Smooth muscle cell (in vitro differentiated cells): ENCODE data around the gene VIPR2. TPM values are rescaled to one million over a fixed set of nuclear protein-coding genes. Genes with fewer than 3 reads are reported as not detected.
"Not testable (repeated sequence)": the region's sequence is repeated elsewhere in the genome, so short reads cannot be mapped to it uniquely, and the experiment has no call there.

Experiments used
- DNase-seq: peaks from one replicate; lab custom pipeline; 2025; ENCODE audit not compliant: unreplicated experiment; lab: John Stamatoyannopoulos, UW
- H2AFZ ChIP-seq: fragments of 200-600 bp; sonication (generic); 2 replicates; pipeline ENCODE4 v1.6.0; 2016; ENCODE audit warnings: antibody characterized with exemption, low read depth, mild to moderate bottlenecking
- H3F3A ChIP-seq: fragments of 200-600 bp; sonication (generic); 2 replicates; pipeline ENCODE4 v1.6.0; 2017; ENCODE audit warnings: antibody characterized with exemption, low read depth
- H3K27ac ChIP-seq: fragments of 200-600 bp; sonication (generic); 2 replicates; pipeline ENCODE4 v1.5.1; 2016; ENCODE audit warnings: low read depth, mild to moderate bottlenecking
- H3K27me3 ChIP-seq: fragments of 200-600 bp; sonication (generic); 2 replicates; pipeline ENCODE4 v1.6.1; 2016; ENCODE audit warnings: low read depth, mild to moderate bottlenecking
- H3K36me3 ChIP-seq: fragments of 200-600 bp; sonication (generic); 2 replicates; pipeline ENCODE4 v1.5.1; 2016; ENCODE audit warnings: low read depth
- H3K4me1 ChIP-seq: fragments of 200-600 bp; sonication (generic); 2 replicates; pipeline ENCODE4 v1.5.1; 2016; ENCODE audit warnings: low read depth
- H3K4me2 ChIP-seq: fragments of 200-600 bp; sonication (generic); 2 replicates; pipeline ENCODE4 v1.6.0; 2016; ENCODE audit warnings: mild to moderate bottlenecking
- H3K4me3 ChIP-seq: fragments of 200-600 bp; sonication (generic); 2 replicates; pipeline ENCODE4 v1.5.1; 2016; ENCODE audit warnings: mild to moderate bottlenecking
- H3K79me2 ChIP-seq: fragments of 200-600 bp; sonication (generic); 2 replicates; pipeline ENCODE4 v1.6.0; 2016; ENCODE audit warnings: low read depth, mild to moderate bottlenecking
- H3K9ac ChIP-seq: fragments of 200-600 bp; sonication (generic); 2 replicates; pipeline ENCODE4 v1.6.0; 2016; ENCODE audit warnings: low read depth
- H3K9me3 ChIP-seq: fragments of 200-600 bp; sonication (generic); replicated peaks from 2 replicates; pipeline ENCODE4 v1.5.1; 2016; ENCODE audit warnings: low read depth
- H4K20me1 ChIP-seq: fragments of 200-600 bp; sonication (generic); 2 replicates; pipeline ENCODE4 v1.6.0; 2016; ENCODE audit warnings: low read depth
- CTCF ChIP-seq: fragments of 200-600 bp; sonication (generic); IDR thresholded peaks from 2 replicates; pipeline ENCODE4 v1.5.1; 2017; ENCODE audit warnings: borderline replicate concordance, mild to moderate bottlenecking, antibody characterized with exemption; ENCODE audit not compliant: insufficient read depth, poor library complexity, severe bottlenecking
- WGBS: methylation state at CpG from one replicate; pipeline ENCODE4 v1.1.7; 2016; ENCODE audit warnings: low lambda C conversion rate; 5-methylcytosine and 5-hydroxymethylcytosine counted together
- polyA plus RNA-seq: library from polyadenylated mRNA; unstranded; fragments of >200 nt; fragmentation: Nextera tagmentation; extraction: Ambion mirVana; gene quantifications from 2 replicates; pipeline ENCODE4 v1.2.1, GENCODE V29; 2016
- total RNA-seq: library from RNA; depleted of rRNA; stranded (reverse); fragments of >200 nt; gene quantifications from 2 replicates; pipeline ENCODE4 v1.2.3, GENCODE V29; 2014

The VIPR2 gene
- total and polyA plus RNA-seq, 2 experiments from 2014 or later = not detected

GRCh38 chr7:159007364-159007995 is 137.2 kb downstream of the VIPR2 start:
- Histone ChIP-seq H3K36me3 (no peaks in the 10 kb centered on the region), H3F3A (no peaks in the 10 kb centered on the region), H3K79me2 (no peaks in the 10 kb centered on the region), H3K4me1 (peaks cover 5% of the 10 kb centered on the region), H3K9ac (no peak overlapping the region), H3K4me3 (no peak overlapping the region), H3K27me3 (no peaks in the 10 kb centered on the region), H2AFZ (no peak overlapping the region), H3K27ac (no peak overlapping the region), H4K20me1 (no peaks in the 10 kb centered on the region), H3K9me3 (no peaks in the 10 kb centered on the region), H3K4me2 (no peak overlapping the region)
- WGBS = 90% methylated on average over 16 of the region's 19 CpGs
- no peak for DNase-seq
- TF ChIP-seq CTCF = no peak

GRCh38 chr7:159006610-159007130 is 138.0 kb downstream of the VIPR2 start:
- no peaks in the 10 kb centered on the region for H3K79me2 ChIP-seq
- H3K4me1 ChIP-seq = peaks cover 4% of the 10 kb centered on the region
- H3K9me3 ChIP-seq = no peaks in the 10 kb centered on the region
- no peak for TF ChIP-seq CTCF
- H3K36me3 ChIP-seq = no peaks in the 10 kb centered on the region
- H3K4me2 ChIP-seq = no peak overlapping the region
- H4K20me1 ChIP-seq = no peaks in the 10 kb centered on the region
- no peak overlapping the region for H3K4me3 ChIP-seq
- H3F3A ChIP-seq = no peaks in the 10 kb centered on the region
- DNase-seq = no peak
- no peak overlapping the region for H3K27ac ChIP-seq
- H3K9ac ChIP-seq = no peak overlapping the region
- H3K27me3 ChIP-seq = no peaks in the 10 kb centered on the region
- 91% methylated on average over 20 of the region's 31 CpGs for WGBS
- no peak overlapping the region for H2AFZ ChIP-seq

DNA sequence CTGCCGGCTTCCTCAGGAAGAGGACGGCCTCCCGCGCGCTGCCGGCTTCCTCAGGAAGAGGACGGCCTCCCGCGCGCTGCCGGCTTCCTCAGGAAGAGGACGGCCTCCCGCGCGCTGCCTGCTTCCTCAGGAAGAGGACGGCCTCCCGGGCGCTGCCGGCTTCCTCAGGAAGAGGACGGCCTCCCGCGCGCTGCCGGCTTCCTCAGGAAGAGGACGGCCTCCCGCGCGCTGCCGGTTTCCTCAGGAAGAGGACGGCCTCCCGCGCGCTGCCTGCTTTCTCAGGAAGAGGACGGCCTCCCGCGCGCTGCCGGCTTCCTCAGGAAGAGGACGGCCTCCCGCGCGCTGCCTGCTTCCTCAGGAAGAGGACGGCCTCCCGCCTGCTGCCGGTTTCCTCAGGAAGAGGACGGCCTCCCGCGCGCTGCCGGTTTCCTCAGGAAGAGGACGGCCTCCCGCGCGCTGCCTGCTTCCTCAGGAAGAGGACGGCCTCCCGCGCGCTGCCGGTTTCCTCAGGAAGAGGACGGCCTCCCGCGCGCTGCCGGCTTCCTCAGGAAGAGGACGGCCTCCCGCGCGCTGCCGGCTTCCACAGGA is 138.6 kb downstream of the VIPR2 start:
- not testable (repeated sequence) for DNase-seq, H2AFZ ChIP-seq, H4K20me1 ChIP-seq, H3K4me1 ChIP-seq, H3F3A ChIP-seq, H3K4me2 ChIP-seq, H3K9ac ChIP-seq, H3K79me2 ChIP-seq, H3K36me3 ChIP-seq, H3K9me3 ChIP-seq, H3K27me3 ChIP-seq, H3K27ac ChIP-seq, H3K4me3 ChIP-seq
- 99% methylated on average over 10 of the region's 69 CpGs for WGBS

DNA sequence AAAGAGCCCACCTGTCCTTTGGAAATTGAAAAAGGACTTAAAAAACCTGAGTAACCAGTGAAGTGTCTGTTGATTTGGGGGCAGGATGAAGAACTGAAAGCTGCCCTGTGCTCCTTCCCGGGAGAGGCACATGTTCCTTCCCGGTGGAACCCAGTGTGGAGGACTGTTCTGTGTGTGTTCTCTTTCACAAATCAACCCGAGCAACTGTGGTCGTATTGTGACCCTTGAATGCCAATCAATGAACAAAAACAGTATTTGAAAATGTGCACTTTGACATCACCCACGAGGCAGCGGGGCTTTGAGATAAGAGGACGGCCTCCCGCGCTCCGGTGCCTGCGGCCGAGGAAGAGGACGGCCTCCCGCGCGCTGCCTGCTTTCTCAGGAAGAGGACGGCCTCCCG is 139.0 kb downstream of the VIPR2 start:
- H2AFZ ChIP-seq = no peak overlapping the region
- no peaks in the 10 kb centered on the region for H3F3A ChIP-seq
- no peak overlapping the region for H3K4me2 ChIP-seq
- no peaks in the 10 kb centered on the region for H3K36me3 ChIP-seq
- no peak overlapping the region for H3K27ac ChIP-seq
- 95% methylated on average over 18 of the region's 18 CpGs for WGBS
- no peaks in the 10 kb centered on the region for H3K4me1 ChIP-seq
- H3K79me2 ChIP-seq = no peaks in the 10 kb centered on the region
- H3K9me3 ChIP-seq = no peaks in the 10 kb centered on the region
- H4K20me1 ChIP-seq = no peaks in the 10 kb centered on the region
- H3K27me3 ChIP-seq = no peaks in the 10 kb centered on the region
- no peak for TF ChIP-seq CTCF
- H3K4me3 ChIP-seq = no peak overlapping the region
- no peak for DNase-seq
- no peak overlapping the region for H3K9ac ChIP-seq
